Activated gamma-delta T cell (primary cell): Measurements from ENCODE around the gene ATP6V0A1.
"Not testable (repeated sequence)": the region's sequence is repeated elsewhere in the genome, so short reads cannot be mapped to it uniquely, and the experiment has no call there.

Experiments used
- DNase-seq: peaks from one replicate; lab custom pipeline; 2025; lab: John Stamatoyannopoulos, UW

ATP6V0A1 gene

DNA sequence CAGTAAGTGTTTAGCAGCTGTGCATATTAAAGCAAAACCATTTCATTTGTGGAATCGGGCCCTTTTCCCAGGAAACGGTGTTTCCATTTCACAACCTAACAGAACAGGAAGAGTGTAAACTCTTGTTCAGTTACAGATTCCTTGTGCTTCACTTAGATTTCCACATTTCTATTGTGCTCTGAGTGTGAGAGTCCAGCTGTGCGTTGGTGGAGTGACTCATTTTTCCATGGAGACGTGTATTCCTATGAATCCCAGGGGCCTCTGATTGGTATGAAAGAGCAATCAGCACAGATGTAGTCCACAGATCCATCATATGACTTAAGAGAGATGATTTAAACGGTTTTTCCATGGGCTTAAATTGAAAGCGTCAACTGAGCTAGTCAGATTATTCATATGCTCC lies 22.3 kb upstream of the ATP6V0A1 start:
- no peak for DNase-seq

DNA sequence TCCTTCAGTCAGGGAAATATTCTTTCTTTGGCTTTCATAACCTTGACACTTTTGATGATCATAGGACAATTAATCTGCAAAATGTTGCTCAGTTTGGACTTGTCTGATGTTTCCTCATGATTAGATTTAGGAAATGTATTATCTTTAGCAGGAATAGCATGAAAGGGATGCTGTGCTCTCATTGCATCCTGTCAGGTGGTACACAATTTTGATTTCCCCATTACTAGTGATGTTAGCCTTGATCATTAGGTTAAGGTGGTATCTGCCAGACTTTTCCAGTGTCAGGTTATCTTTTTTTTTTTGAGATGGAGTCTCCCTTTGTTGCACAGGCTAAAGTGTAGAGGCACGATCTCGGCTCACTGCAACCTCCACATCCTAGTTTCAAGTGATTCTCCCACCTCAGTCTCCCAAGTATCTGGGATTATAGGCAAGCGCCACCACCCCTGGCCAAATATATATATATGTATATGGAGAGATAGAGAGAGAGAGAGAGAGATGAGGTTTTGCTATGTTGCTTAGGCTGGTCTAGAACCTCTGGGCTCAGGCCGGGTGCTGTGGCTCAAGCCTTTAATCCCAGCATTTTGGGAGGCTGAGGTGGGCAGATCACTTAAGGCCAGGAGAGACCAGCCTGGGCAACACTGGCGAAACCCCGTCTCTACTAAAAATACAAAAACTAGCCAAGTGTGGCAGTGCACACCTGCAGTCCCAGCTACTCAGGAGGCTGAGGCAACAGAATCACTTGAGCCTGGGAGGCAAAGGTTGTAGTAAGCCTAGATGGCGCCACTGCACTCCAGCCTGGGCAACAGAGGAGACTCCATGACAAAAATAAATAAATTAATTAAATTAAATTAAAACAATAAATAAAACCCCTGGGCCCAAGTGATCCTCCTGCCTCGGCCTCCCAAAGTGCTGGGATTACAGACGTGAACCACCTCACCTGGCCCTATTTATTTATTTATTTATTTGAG lies 19.8 kb upstream of the ATP6V0A1 start:
- no peak for DNase-seq

DNA sequence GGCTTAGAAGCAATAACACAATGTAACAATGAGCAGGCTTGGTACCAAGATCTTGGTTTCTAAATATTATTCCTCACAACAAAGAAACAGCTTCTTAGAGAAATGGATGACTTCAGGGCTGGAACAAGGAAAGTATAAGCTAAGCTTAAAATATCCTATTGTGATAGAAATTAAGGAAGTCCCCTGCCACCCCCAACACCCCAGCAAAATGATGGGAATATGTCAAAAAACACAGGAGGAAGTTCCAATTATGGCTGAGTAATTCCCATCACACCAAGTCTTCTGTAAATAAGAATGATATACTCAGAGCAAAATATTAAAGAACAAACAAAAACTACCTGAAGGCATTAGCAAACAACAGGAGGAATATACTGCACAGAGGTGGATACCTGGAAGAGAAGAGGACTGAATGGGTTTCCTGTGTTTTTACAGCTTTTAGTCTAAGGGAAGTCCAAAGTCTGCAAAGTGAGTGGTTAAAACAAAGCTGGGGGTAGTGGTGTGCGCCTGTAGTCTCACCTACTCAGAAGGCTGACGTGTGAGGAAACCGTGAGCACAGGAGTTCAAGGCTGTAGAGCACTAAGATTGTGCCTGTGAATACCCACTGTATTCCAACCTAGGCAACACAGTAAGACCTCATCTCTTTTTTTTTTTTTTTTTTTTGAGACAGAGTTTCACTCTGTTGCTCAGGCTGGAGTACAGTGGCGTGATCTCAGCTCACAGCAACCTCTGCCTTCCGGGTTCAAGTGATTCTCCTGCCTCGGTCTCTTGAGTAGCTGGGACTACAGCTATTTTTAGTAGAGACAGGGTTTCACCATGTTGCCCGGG lies 17.1 kb upstream of the ATP6V0A1 start:
- no peak for DNase-seq

DNA sequence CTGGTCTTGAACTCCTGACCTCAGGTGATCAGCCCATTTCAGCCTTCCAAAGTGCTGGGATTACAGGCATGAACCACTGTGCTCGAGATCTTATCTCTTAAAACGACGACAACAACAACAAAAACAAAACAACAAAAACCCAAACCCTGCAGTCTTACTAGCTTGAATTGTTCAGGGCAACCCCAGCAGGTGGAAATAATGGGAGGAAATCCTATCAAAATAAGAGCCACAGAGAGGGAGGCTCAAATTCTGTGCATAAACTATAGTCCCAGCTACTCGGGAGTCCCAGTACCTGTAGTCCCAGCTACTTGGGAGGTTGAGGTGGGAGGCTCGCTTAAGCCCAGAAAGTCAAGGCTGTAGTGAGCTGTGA lies 16.5 kb upstream of the ATP6V0A1 start:
- no peak for DNase-seq

DNA sequence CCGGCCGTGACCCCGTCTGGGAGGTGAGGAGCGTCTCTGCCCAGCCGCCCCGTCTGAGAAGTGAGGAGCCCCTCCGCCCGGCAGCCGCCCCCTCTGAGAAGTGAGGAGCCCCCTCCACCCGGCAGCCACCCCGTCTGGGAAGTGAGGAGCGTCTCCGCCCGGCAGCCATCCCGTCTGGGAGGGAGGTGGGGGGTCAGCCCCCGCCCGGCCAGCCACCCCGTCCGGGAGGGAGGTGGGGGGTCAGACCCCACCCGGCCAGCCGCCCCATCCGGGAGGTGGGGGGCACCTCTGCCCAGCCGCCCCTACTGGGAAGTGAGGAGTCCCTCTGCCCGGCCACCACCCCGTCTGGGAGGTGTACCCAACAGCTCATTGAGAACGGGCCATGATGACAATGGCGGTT lies 9.5 kb upstream of the ATP6V0A1 start:
- DNase-seq = not testable (repeated sequence)

DNA sequence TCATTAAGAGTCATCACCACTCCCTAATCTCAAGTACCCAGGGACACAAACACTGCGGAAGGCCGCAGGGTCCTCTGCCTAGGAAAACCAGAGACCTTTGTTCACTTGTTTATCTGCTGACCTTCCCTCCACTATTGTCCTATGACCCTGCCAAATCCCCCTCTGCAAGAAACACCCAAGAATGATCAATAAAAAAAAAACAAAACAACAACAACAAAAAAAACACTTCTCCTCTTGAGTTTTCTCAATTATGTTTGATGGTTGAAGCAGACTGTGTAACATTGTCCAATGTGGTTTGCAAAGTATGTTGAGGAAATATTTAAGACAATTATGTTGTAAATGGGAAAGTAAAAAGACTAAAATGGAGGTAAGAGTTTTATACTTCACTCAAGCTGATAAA lies 8.8 kb upstream of the ATP6V0A1 start:
- not testable (repeated sequence) for DNase-seq

DNA sequence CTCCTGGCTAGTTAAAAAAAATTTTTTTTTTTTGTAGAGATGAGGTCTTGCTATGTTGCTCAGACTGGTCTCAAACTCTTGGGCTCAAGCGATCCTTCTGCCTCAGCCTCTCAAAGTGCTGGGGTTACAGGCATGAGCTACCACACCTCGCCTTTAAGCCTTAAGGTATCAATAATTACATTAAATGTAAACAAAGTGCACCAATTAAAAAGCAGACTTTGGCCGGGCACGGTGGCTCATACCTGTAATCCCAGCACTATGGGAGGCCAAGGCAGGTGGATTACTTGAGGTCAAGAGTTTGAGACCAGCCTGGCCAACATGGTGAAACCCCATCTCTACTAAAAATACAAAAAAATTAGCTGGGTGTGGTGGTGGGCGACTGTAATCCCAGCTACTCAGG lies 7.4 kb upstream of the ATP6V0A1 start:
- not testable (repeated sequence) for DNase-seq

DNA sequence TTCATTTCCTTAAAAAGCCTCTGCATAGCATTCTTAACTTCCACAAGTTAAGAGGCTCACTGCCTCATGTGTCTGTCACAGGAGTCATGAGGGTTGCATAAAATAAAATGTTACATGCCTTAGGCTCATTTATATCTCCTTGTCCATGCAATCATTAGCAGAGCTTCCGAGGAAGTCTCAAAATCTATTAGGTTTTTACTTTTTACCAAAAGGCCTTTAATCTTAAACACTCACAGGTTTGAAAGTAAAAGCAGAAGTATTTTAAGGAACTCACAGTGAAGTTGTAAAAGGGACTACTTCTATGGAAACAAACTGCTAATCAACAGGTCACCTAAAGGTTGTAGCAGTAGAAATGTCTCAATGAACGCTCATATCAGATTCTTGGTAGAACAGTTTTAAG lies 5.2 kb upstream of the ATP6V0A1 start:
- DNase-seq = no peak

DNA sequence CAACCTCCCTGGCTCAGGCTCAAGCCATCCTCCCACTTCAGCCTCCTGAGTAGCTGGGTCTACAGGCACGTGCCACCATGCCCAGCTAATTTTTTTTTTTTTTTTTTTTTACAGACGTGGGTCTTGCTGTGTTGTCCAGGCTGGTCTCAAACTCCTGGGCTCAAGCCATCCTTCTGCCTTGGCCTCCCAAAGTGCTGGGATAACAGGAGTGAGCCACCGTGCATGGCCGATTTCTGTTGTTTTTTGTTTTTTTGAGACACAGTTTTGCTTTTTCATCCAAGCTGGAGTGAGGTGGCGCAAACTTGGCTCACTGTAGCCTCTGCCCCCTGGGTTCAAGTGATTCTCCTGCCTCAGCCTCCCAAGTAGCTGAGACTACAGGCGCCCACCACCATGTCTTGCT lies 3.7 kb upstream of the ATP6V0A1 start:
- not testable (repeated sequence) for DNase-seq

DNA sequence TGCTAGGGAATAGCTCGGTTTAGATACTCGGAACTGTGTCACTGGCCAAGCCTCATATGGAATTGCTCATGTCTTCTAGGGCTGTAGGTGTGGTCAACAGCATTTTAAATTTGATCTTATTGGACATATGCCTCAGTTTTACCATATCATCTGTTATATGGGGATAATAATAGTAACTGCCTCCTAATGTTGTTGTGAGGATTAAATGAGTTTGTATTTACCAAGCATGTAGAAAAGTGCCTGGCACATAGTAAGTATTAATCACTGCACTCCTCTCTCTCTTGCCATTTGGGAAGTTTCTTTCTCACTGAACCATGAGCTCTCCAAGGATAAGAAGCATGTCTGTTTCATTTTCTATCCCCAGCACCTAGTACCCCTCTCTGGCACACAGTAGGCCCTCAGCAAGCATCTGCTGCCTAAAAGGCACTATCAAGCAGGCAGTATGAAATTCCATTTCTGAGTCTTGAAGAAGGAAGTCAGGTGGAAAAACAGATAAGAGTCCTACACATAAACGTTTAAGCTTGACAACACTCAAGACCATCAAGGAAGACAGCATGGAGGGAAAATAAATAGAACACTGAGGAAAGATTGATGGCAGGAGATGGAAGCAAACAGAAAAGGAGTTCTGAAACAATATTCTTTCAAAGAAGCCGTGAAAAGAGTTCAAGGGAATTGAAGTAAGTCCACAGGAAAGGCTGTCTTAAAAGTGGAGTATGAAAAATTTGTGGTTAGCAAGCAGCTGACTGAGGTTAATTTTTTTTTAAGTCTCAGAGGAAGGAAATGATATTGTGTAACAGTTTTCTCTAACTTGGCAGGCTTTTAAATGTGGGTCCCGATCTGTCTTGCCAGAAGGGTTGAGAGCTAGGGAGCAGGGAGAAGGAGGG lies 2.2 kb upstream of the ATP6V0A1 start:
- DNase-seq = no peak

DNA sequence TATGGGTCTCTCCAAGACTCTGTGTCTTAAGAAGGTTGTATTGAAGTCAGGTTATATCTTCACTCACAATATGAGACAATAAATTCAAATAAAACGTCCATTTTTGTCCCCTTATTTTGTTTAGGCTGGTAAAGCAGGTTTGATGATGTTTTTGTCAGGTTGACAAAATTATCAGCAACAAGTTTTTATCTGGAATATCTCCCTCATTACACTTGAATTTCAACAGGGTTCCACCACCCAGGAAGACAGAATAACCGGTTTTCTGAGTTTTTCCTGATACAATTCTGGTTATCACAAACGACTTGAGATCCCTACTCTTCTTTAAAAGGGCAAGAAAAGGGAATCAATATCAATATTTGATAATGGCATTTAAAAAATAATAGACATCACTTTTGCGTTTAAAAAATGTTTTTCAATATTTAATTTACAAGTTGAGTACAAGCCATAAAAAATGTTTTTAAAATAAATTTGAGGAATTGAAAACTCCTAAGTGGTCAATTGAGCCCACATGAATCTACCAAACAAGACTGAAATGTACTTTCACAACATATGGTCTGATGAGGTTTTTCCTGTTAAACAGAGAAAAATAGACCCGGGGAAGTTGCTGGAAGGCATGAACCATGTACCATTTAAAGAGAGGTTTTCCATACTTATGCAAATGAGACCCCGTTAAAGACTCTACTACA lies 1.4 kb upstream of the ATP6V0A1 start:
- no peak for DNase-seq

DNA sequence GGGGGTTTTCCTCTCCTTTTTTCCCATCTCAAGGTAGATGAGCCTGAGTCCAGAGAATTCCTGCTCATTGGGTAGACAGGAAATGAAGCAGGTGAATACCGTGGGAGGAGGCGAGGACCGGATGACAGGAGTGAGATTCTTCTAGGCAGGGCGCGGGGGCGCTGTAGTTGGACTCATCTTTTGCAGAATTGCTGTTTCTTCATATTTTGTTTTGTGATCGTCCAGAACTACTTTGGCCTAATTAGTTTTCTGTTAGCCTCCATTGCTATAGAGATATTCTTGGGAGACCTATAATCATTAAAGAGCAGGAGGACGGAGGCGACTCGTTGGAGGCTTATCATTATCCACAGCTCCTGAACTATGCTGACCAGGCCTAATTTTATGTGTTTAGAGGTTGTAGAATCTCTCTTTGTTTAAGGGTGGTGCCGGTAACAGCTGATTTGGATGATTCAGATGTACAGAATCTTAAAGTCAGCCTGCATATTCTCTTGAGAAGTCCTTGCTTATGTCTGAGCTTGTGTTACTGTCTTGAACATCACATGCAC lies 650 bp downstream of the ATP6V0A1 start:
- no peak for DNase-seq

DNA sequence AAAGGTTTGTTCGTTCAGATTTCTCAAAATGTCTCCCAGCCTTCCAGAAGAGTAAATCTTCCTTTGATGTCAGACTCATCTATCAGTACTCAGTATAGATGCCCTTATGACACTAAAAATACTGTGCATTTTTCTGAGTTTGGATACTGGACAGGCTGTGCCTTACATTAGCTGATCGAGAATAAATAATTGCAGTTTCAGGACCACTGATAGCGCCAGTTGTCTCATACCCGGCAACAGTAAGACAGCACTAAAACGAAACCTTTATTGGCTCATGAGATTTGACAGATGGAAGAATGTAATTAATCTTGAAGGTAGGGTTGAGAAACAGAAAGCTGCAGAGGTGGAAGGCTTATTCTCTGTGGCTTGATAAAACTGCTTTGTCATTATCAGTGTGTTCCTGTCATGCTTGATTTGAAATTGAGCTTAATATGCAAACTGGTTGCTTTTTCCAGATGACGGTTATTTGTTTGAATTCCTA lies 1.2 kb downstream of the ATP6V0A1 start:
- no peak for DNase-seq

DNA sequence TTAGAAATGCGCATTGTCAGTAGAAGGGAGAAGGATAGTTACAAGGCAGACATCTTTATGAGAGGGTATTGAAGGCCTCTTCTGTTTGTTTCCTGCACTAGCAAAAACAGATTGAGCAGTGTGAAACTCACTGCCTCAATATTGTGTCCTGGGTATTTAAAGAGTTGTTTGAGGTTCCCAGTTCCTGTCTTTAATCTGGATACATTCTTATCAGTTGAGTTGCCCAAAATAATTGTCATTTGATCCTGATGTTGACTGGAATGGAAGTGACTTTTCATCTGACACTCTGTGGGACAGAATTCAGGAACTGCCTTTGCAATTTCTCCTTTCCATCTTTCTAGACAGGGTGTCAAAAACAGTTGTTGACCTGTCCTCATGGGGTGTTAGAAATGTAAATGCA lies 1.7 kb downstream of the ATP6V0A1 start:
- DNase-seq = no peak

DNA sequence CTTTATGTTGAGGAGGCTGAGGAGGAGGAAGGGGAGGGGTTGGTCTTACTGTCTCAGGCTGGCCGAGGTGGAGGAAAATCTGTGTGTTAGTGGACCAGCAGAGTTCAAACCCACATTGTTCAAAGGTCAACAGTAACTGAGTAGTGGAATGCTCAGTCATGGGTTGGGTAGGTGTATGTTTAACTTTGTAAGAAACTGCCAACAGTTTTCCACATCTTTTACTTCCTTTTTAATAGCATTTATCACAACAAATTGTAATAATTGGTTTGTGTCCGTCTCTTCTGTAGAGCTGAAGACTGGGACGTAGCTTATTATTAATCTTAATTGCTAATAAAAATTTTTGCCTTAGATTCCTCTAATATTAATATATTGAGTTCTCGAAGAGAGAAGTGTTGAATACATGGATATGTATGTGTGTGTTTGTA lies 5.3 kb downstream of the ATP6V0A1 start:
- no peak for DNase-seq

DNA sequence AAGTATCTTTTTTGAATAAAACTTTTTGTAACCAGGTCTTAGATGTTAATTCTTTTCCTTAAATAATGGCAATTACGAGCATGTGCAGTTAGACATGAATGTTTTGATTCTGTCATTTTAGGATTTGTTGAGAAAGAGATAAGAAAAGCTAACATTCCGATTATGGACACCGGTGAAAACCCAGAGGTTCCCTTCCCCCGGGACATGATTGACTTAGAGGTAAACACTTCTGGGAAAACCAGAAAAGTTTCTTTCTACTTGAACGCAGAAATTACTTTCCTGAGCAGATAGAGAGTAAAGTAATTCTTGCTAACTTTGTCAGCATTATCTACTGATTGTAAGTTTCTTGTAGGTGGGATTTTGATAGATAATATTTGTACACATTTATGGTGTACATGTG lies 9.2 kb downstream of the ATP6V0A1 start:
- no peak for DNase-seq

DNA sequence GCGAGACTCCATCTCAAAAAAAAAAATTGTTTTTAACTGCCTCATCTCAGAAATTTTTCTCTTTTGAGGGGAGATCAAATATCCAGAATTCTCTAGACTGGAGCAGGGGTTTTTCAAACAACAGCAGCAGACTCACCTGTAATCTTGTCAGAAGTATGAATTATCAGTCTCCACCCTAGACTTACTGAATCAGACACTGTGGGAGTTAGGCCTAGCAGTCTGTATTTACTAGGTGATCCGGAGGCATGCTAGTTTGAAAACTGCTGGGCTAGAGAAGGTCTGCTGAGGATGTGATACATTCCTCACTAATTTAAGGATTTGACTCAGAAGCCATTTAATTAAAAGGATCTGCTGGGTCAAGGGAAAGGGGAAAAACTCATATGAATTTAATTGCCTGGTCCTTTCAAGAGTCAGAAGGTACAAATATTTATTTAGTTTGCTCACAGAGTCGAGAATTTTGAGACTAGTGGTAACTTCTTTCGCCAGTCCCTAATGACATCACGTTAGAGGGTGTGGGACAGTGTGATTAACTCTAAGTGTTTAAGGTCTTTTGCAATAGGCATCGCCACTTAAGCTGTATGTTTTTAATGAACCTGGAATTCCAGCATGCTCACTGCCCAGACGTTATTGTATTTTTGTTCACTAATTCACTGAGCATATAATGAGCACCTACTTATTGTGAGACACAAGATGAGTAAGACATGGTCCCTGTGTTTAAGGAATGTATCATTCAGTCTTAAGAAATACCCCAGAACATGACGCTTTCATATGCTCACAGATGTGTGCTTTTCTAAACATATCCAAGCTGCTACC lies 14.2 kb downstream of the ATP6V0A1 start:
- DNase-seq = no peak

DNA sequence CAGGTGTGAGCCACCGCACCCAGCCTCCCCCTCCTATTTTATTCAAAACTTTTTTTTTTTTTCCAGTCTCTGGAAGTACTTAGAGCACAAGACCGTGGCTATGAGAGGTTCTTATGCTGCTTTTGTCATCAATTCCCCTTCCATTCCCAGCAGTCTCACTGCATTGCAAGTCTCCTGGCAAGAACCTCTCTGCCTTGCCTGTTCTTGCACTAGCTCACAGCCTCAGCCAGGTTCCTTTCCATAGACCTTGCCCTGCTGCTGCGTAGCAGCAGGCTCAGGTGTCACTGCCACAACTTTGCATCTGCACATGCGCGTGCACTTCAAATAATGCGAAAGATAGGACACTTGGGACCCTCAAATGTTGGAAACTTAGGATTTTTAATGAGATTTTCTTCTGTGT lies 15.6 kb downstream of the ATP6V0A1 start:
- no peak for DNase-seq

DNA sequence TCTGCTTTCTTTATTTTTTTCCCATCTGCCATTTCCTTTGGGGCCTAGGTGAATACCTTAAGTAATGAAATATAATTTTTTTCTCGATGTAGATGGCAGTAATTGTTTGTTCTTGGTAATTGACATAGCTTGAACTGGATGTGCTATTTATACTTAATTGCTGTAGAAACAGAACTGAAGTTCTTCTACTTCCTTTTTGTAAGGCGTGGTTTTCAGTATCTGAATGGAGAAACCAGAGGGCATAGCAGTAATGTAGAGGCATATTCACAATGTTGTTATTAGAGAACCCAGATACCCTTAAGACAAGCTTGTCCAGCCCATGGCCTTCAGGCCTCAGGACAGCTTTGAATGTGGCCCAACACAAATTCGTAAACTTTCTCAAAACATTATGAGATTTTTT lies 16.4 kb downstream of the ATP6V0A1 start:
- no peak for DNase-seq

DNA sequence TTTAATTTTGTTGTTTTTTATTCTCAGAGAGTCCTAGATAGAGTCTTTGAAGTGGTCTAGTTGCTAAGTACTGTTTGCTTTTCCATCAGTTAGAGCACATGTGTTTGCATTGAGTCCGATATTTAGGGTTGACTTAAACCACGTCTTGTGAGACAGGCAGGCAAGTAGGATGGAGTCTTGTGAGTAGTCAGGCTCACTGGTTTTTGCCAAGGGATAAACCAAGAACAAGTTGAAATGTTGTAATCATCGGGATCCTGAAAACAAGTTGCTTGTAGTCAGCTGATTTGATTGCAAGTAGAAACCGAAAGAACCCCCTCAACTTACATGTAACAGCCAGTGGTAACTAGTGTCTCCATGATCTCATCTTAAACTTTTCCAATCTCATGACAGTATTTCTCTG lies 17.2 kb downstream of the ATP6V0A1 start:
- DNase-seq = no peak
